Epithelial cell of prostate (primary cell): ENCODE results near the gene MOCOS.

ENCODE experiments used
- DNase-seq: peaks from one replicate; pipeline ENCODE4 v3.0.0-alpha.2; 2011; ENCODE audit warnings: low read depth, low spot score
- H3K27ac ChIP-seq: fragments of 450-650 bp; 2 replicates; pipeline ENCODE4 v1.5.1; 2017; ENCODE audit warnings: mild to moderate bottlenecking

MOCOS gene

GRCh38 chr18:36298126-36298741 is 110.9 kb downstream of the MOCOS start:
- DNase-seq = no peak
- no peak overlapping the region for H3K27ac ChIP-seq

GRCh38 chr18:36299015-36299414 is 111.7 kb downstream of the MOCOS start:
- no peak for DNase-seq
- no peak overlapping the region for H3K27ac ChIP-seq

DNA sequence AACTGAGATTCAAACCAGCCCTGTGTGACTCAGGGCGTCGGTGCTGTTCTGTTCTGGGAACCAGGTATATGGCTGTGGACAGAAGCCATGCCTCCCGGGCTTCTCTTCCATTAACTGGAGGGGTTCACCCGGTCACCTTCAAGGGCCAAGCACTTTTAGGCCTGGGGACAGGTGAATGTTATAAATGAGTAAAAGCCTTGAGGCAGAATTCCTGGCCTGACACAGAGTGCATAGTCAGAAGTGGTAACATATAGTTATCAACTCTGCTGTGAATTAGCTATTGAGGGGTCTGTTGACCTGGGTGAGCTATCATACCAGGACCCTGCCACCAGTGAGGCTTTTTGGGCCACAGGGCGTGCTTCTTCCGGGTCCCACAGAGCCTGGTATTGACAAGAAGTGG is 112.9 kb downstream of the MOCOS start:
- no peak for DNase-seq
- H3K27ac ChIP-seq = no peak overlapping the region

GRCh38 chr18:36301884-36302283 is 114.6 kb downstream of the MOCOS start:
- H3K27ac ChIP-seq = no peak overlapping the region
- no peak for DNase-seq

GRCh38 chr18:36302676-36303075 is 115.4 kb downstream of the MOCOS start:
- no peak for DNase-seq
- H3K27ac ChIP-seq = no peak overlapping the region

DNA sequence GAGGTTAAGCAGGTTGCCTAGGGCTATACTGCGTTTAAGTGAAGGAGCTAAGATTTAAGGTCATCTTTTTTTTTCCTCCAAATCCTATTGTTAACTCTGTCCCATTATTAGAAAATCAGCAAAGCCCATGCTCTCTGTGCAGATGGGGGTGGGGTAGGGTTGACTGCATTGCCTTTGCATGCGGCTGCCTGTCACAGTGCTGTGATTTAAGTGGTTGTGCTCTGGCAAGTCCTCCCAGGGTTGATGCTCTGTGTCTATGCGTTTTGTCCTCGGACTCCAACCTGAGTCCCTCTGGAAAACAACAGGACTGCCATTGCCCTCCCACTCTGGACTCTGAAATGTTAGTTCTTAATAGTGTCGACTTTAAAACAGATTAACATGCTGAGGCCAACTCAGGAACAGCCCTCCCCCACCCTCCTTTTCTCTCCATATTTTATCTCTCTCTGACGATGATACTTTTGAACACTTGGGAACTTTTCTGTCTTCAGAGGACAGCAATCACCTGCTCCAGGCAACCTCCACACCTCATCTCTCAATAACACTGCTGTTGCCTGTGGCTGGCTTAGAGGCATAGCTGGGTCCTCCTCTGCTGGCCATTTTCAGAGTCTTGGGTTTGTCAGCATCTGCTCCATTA is 116.0 kb downstream of the MOCOS start:
- no peak overlapping the region for H3K27ac ChIP-seq
- DNase-seq = no peak

GRCh38 chr18:36304723-36305122 is 117.4 kb downstream of the MOCOS start:
- H3K27ac ChIP-seq = no peak overlapping the region
- DNase-seq = no peak

DNA sequence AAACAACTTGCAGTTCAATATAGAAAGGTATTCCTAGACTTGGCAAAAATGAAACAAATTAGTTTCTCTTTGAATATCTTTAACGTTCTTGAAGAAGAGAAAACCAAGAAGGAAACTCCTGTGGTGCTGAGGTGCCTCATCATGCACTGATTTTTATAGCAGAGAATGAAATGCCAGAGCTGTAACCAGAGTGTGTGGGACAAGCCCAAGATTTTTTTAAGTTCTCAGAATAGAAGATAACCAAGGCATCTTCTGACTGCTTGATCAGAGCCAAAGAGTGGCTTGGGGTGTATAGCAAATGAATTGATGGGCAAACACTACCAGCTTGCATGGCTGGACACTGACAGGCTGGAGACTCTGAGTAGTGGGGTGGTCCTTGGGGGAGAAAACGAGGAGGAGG is 118.1 kb downstream of the MOCOS start:
- no peak for DNase-seq
- no peak overlapping the region for H3K27ac ChIP-seq

GRCh38 chr18:36307513-36307912 is 120.2 kb downstream of the MOCOS start:
- DNase-seq = no peak
- no peak overlapping the region for H3K27ac ChIP-seq

GRCh38 chr18:36308711-36309435 is 121.6 kb downstream of the MOCOS start:
- H3K27ac ChIP-seq = peak overlapping the region; percentile 93
- DNase-seq = no peak

DNA sequence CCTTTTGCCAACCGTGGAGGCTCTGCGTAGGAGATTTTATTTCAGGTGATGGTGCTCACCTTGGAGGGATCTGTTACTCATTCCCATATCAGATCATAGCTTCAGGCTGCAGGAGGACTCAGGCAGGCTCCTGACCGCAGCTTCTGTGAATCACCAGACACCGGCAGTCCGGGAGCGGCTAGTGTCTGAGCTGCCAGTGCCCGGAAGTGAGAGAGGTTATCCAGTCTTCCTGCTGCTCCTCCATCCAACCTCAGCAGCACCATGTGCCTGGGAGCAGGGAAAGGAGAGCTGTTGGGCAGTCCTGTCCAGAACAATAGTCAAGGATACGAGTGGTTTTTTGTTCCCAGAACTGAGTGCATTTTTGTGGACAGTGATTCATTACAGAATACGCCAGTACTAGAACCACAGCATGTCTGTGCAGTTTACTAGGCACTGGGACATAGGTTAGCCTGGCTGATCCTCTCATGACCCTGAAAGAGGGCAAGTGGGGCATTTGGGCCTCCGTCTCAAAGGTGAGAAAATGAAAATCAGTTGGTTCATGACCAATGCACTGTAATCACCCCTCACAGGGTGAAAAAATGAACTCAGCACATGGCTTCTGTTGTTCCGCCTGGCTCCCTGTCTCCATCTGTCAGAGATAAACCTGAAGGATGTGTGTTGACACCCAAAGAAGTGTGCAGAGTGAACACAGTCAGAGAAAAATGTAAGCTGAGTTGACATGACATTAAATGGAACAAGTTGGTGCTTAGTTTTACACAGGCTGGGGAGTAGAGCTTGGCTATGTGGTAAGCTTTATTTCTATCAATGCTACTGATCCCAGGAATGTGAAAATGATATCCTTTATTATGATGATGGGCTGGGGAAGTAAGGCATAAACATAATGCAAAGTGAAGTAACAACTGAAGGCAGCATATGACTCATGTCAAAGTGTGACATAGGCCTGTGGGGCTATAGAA is 122.4 kb downstream of the MOCOS start:
- peak; percentile 99 for DNase-seq
- peak overlapping the region; percentile 93 for H3K27ac ChIP-seq

DNA sequence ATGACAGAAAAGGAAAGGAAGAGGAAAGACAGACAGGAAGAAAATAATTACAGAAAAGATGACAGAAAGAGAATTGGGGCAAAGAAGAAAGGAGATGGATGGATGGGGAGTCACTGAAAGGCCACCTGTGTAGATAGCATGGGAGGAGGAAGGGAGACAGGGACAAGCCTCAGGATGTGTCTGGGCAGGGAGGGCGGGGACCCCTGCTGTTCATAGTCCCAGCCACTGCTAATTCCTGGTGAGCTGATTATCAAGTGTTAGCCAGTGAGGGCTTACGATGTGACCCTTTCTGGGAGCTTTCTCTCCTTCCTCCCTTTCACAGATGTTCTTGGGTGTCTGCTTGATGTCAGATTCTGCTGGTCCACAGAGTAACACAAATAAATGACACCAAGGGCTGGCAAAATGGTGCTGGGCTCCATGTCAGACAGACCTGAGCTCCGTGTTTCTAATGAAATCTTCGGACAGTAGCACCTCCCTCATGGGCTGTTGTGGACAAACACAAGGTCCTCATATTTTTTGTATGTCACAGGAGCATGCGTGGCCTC is 123.8 kb downstream of the MOCOS start:
- peak overlapping the region; percentile 93 for H3K27ac ChIP-seq
- DNase-seq = no peak

DNA sequence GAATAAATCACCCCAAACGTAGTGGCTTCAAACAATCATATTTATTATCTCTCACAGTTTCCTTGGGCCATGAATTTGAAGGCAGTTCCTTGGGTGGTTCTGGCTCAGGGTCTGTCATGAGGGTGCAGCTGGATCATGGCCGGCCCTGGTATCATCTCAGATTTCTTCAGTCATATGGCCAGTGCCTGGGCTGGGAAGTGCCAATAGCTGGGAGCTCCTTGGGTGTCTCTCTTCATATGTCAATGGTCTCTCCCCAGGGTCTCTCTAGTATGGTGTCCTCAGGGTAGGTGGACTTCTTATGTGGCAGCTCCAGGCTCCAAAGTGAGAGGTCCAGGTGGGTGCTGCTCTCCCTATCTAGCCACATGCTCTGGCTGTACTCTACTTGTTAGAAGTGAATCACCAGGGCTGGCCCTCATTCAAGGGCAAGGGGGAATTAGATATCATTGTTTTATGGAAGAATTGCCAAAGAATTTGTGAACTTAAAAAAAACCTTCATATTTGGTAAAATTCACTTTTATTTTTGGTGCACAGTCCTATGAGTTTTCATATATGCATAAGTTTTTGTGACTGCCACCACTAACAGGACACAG is 125.6 kb downstream of the MOCOS start:
- H3K27ac ChIP-seq = no peak overlapping the region
- DNase-seq = no peak

- H3K27ac ChIP-seq = peak overlapping the region; percentile 79
- DNase-seq = no peak
Measured at GRCh38 chr18:36314098-36314497, 126.8 kb downstream of the MOCOS start.

DNA sequence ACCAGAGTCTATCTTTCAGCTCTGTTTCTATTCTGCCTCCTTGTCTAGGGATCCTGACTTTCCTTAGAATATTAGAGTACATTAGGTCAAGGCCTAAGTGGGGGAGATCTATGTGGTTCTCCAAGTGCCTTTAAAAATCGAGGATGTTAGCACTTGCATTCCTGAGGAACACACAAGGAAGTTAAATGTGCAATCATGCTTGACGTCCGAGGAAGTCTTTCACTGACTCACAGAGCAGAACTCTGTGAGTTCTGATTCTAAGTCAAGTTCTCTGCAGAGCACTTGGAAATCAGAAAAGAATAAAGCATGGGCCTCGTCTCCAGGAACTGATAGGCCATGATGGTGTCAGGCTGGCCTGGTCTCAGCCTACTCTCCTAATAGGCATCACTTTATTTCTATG is 127.5 kb downstream of the MOCOS start:
- no peak for DNase-seq
- peak overlapping the region; percentile 79 for H3K27ac ChIP-seq

DNA sequence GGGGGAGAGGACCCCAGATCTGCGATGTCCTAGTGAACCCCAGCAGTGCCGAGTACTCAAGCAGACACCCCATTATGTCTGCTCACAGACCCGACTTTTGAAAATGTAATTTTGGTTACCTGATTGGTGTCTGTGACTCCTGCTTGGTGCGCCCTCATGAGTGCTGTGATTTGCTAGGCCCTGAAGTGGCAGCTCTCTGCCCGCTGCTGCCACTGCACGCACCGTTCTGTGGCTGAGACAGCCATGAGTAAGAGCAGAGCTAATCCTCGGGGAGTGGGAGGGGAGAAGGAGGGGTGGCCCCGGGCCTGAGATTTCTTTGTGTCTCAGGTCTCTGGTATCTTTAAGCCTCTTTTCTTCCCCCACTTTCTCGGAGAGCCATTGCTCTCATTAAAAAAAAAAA is 128.4 kb downstream of the MOCOS start:
- H3K27ac ChIP-seq = peak overlapping the region; percentile 79
- DNase-seq = no peak

DNA sequence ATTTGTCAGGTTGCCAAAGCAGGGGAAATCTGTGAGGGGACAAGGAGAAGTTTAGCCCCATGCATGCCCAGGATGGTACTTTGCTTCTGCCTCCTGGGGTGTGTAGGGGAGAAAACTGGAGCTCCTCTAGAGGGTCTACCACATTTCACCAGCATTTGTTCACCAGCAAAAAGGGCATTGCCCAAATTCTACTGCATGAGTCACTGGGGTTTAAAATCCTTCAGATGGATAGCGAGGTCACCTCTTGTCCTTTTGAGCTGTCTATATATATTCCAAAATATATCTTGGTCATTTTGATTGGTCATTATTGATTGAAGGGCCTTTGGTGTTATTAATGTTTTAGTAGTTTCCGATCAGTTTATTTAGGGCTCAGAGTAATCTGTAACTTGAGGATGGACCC is 128.9 kb downstream of the MOCOS start:
- no peak for DNase-seq
- peak overlapping the region; percentile 79 for H3K27ac ChIP-seq
